Natural killer cell (primary cell): ENCODE results near the gene RALGDS. TPM values are rescaled to one million over a fixed set of nuclear protein-coding genes. Genes with fewer than 3 reads are reported as not detected.

Source experiments
- ATAC-seq, 3 donors: fragments of 150-1000 bp in 2 of 3; fragments of 200-7000 bp in 1 of 3; cut with Tn5 transposase; 1 replicate in 1 of 3; 2 replicates in 2 of 3; pipeline ENCODE4 v1.10.0; 2021; ENCODE audit warnings: mild to moderate bottlenecking in 2 of 3, moderate library complexity in 2 of 3
- DNase-seq, 2 donors: peaks; one replicate each; pipeline versions ENCODE4 v3.0.0 to v3.0.0-alpha.2; 2013 to 2021; ENCODE audit warnings: mixed read lengths in 1 of 2
- H3K27ac ChIP-seq: one replicate; pipeline ENCODE4 v1.5.1; 2013; ENCODE audit warnings: mild to moderate bottlenecking, low read length
- H3K27me3 ChIP-seq: one replicate; pipeline ENCODE4 v1.6.1; 2013; ENCODE audit warnings: low read length; ENCODE audit not compliant: control insufficient read depth, insufficient read depth
- H3K36me3 ChIP-seq: one replicate; pipeline ENCODE4 v1.6.1; 2013; ENCODE audit warnings: low read length; ENCODE audit not compliant: control insufficient read depth, insufficient read depth
- H3K4me1 ChIP-seq: one replicate; pipeline ENCODE4 v1.6.1; 2013; ENCODE audit warnings: low read length; ENCODE audit not compliant: control insufficient read depth, insufficient read depth
- H3K4me3 ChIP-seq: one replicate; pipeline ENCODE4 v1.5.1; 2013; ENCODE audit warnings: low read length
- H3K9me3 ChIP-seq: one replicate; pipeline ENCODE4 v1.6.1; 2013; ENCODE audit warnings: low read length; ENCODE audit not compliant: control insufficient read depth, insufficient read depth
- H3K27ac Mint-ChIP-seq, 2 donors: one replicate each; pipeline ENCODE4 v1.8.0; 2022; ENCODE audit warnings: mild to moderate bottlenecking in 2 of 2, mixed read lengths in 2 of 2, moderate library complexity in 1 of 2
- H3K27me3 Mint-ChIP-seq, 2 donors: one replicate each; pipeline ENCODE4 v1.8.0; 2022; ENCODE audit warnings: low read depth in 2 of 2, mixed read lengths in 2 of 2
- H3K36me3 Mint-ChIP-seq: one replicate; pipeline ENCODE4 v1.8.0; 2022; ENCODE audit warnings: mixed read lengths
- H3K4me1 Mint-ChIP-seq, 2 donors: one replicate each; pipeline ENCODE4 v1.8.0; 2022; ENCODE audit warnings: mixed read lengths in 2 of 2
- H3K4me3 Mint-ChIP-seq: one replicate; pipeline ENCODE4 v1.8.0; 2022; ENCODE audit warnings: mild to moderate bottlenecking, moderate library complexity, mixed read lengths
- H3K9me3 Mint-ChIP-seq, 2 donors: one replicate each; pipeline ENCODE4 v1.8.0; 2022; ENCODE audit warnings: mixed read lengths in 2 of 2
- WGBS: methylation state at CpG from one replicate; pipeline ENCODE4 v1.1.7; 2013; ENCODE audit warnings: missing lambda C conversion rate; ENCODE audit not compliant: insufficient coverage; 5-methylcytosine and 5-hydroxymethylcytosine counted together
- intact Hi-C: fragments of 100-400 bp; cut with micrococcal nuclease; formaldehyde crosslinking; loops from one replicate; pipeline ENCODE4 v1.14.2; 2022
- total RNA-seq, 4 donors: library from RNA; stranded (reverse); fragments of 120-200 nt in 1 of 4; gene quantifications; one replicate each; pipeline versions ENCODE4 v1.2.3 to v1.2.4, GENCODE V29; 2013 to 2022
- TF ChIP-seq, protein P1 (sequence below): fragments of 200-600 bp; IDR thresholded peaks from one replicate; pipeline ENCODE4 v1.8.0; 2022; ENCODE audit warnings: antibody characterized with exemption

RALGDS gene
- total RNA-seq, 3 donors from 2014 or later (not counting 1 experiment from before 2014, with no cell fraction given), result 206 to 250 (median 208) TPM

DNA sequence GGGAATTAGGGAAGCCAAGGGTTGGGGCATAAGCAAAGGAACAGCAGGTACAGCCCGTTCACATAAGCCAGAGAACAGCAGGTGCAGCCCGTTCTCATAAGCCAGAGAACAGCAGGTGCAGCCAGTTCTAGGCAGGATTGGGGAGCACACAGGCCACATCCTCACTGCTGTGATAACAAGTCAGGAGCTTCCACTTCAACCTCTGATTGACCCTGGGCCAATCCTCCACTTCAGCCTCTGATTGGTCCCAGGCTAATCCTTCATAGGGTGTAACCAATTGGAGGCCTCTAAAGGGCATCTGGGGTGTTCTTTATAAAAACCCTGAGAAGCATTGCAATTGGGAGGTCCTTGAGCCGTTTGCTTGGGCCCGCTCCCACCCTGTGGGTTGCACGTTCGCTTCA is 31.8 kb downstream of the RALGDS start:
- H3K27me3 ChIP-seq, result no peaks in the 10 kb centered on the region
- H3K36me3 ChIP-seq, result no peaks in the 10 kb centered on the region
- ATAC-seq (no peak), DNase-seq (no peak)
- WGBS, result 90% methylated on average over 6 of the region's 6 CpGs
- intact Hi-C loops, result no loop called here
- H3K9me3 ChIP-seq, result no peaks in the 10 kb centered on the region
- H3K4me1 ChIP-seq, result no peaks in the 10 kb centered on the region
- no peaks in the 10 kb centered on the region for H3K9me3 Mint-ChIP-seq
- H3K27me3 Mint-ChIP-seq, result no peaks in the 10 kb centered on the region
- H3K4me1 Mint-ChIP-seq, result no peaks in the 10 kb centered on the region
- no peak overlapping the region for H3K4me3 ChIP-seq
- H3K27ac Mint-ChIP-seq, result no peak overlapping the region
- no peaks in the 10 kb centered on the region for H3K36me3 Mint-ChIP-seq
- H3K4me3 Mint-ChIP-seq, result no peak overlapping the region
- TF ChIP-seq, protein P1, sequence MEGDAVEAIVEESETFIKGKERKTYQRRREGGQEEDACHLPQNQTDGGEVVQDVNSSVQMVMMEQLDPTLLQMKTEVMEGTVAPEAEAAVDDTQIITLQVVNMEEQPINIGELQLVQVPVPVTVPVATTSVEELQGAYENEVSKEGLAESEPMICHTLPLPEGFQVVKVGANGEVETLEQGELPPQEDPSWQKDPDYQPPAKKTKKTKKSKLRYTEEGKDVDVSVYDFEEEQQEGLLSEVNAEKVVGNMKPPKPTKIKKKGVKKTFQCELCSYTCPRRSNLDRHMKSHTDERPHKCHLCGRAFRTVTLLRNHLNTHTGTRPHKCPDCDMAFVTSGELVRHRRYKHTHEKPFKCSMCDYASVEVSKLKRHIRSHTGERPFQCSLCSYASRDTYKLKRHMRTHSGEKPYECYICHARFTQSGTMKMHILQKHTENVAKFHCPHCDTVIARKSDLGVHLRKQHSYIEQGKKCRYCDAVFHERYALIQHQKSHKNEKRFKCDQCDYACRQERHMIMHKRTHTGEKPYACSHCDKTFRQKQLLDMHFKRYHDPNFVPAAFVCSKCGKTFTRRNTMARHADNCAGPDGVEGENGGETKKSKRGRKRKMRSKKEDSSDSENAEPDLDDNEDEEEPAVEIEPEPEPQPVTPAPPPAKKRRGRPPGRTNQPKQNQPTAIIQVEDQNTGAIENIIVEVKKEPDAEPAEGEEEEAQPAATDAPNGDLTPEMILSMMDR, result no peak
- no peak overlapping the region for H3K27ac ChIP-seq

DNA sequence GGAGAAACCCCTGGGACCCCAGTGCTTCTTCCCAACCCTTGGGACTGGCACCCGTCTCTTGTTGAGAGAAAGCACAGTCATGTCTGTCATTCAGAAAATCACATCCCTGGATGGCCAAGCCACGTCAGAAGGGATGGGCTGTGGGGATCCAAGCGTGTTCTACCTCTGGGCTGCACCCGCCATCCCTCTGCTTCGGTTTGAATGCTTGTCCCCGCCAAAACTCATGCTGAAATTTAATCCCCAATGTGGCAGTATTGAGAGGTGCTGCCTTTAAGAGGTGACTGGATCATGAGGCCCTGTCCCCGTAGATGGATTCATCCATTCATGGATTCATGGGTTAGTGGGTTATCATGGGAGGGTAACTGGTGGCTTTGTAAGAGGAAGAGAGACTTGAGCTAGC is 32.3 kb downstream of the RALGDS start:
- H3K9me3 Mint-ChIP-seq, result no peaks in the 10 kb centered on the region

DNA sequence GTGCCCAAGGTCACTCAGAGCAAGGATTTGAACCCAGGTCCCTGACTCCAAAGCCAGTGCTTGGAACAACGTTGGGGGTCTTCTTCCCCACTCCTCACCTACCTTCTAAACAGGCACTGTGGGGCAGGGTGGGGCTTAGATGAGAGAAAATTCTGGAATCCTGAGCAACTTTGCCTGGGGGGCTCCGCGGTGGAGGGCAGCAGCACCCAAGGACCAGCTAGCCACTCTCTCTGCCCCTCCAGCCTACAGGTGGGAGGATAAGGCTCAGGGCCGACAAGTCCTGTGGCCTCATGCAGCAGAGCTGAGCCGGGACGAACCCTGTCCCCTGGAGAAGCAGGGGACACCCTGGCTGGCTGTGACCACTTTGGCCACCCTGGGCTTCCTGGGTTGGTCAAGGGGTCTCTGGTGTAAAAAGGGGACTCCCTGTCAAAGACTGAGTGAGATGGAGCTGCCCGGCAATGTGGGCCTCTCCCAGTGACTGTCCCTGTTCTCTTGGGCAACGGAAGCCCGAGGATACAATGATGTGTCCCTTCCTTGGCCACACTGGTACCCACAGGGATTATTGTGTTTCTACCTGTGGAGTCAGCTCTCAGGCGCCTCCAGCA is 32.8 kb downstream of the RALGDS start:
- Mint-ChIP-seq H3K9me3 (no peaks in the 10 kb centered on the region), H3K4me3 (no peak overlapping the region), H3K27ac (no peak overlapping the region), H3K36me3 (no peaks in the 10 kb centered on the region), H3K4me1 (no peaks in the 10 kb centered on the region), H3K27me3 (no peaks in the 10 kb centered on the region)
- DNase-seq (no peak), ATAC-seq (no peak)
- Histone ChIP-seq H3K4me3 (no peak overlapping the region), H3K4me1 (no peaks in the 10 kb centered on the region), H3K9me3 (no peaks in the 10 kb centered on the region), H3K27ac (no peak overlapping the region), H3K27me3 (no peaks in the 10 kb centered on the region), H3K36me3 (no peaks in the 10 kb centered on the region)
- intact Hi-C loops, result no loop called here
- WGBS, result 98% methylated on average over 9 of the region's 10 CpGs
- TF ChIP-seq, protein P1, result no peak

More for the DNA sequence above, 32.3 kb downstream of the RALGDS start:
- TF ChIP-seq, protein P1, result no peak
- H3K27me3 Mint-ChIP-seq, result no peaks in the 10 kb centered on the region
- Histone ChIP-seq H3K4me1 (no peaks in the 10 kb centered on the region), H3K27ac (no peak overlapping the region), H3K27me3 (no peaks in the 10 kb centered on the region), H3K9me3 (no peaks in the 10 kb centered on the region), H3K4me3 (no peak overlapping the region), H3K36me3 (no peaks in the 10 kb centered on the region)
- ATAC-seq (no peak), DNase-seq (no peak)
- H3K4me3 Mint-ChIP-seq, result no peak overlapping the region
- H3K4me1 Mint-ChIP-seq, result no peaks in the 10 kb centered on the region
- no peaks in the 10 kb centered on the region for H3K36me3 Mint-ChIP-seq
- WGBS, result 89% methylated on average over 7 of the region's 7 CpGs
- intact Hi-C loops, result no loop called here
- no peak overlapping the region for H3K27ac Mint-ChIP-seq
